Measurements from ENCODE around the gene CBARP. TPM values are rescaled to one million over a fixed set of nuclear protein-coding genes. Genes with fewer than 3 reads are reported as not detected.
A peak's percentile ranks its signal among the peaks of the same experiment; 100 is the strongest.

The CBARP gene
- total and polyA plus RNA-seq, 9 of the 15 experiments (the other 6 are each of a cell fraction or from before 2014, with no cell fraction given) = 0.03 to 8.9 (median 1.2) TPM; not detected in 1

GRCh38 chr19:1274081-1274851, 36.5 kb upstream of the CBARP start (continued):
- TF ChIP-seq TCFL5 (CRISPR knock-in tag; conservative IDR thresholded peaks at IDR 0.05) (no peak), LCOR (CRISPR knock-in tag; IDR thresholded peaks at IDR 0.05) (no peak), BDP1 (IDR thresholded peaks at IDR 0.05; ENCODE audit: insufficient read depth, insufficient read length) (no peak), EZH2 (IDR thresholded peaks at IDR 0.05; ENCODE audit: borderline replicate concordance, low read depth, low read length) (no peak), MLX (CRISPR knock-in tag; conservative IDR thresholded peaks at IDR 0.05) (no peak), HNRNPUL1 (IDR thresholded peaks at IDR 0.05; ENCODE audit: low read length) (no peak), SIX5 (IDR thresholded peaks at IDR 0.05; ENCODE audit: borderline replicate concordance in 1 of 2, insufficient read depth in 1 of 2, low read depth in 1 of 2, low read length in 2 of 2) (no peak), MNT (conservative IDR thresholded peaks at IDR 0.05) (no peak; a peak in 1 of 4 replicates), TBL1XR1 (IDR thresholded peaks at IDR 0.05; ENCODE audit: low read length in 2 of 2) (no peak), ZNF551 (CRISPR knock-in tag; IDR thresholded peaks at IDR 0.05) (no peak), ATF7 (IDR thresholded peaks at IDR 0.05) (no peak), ILF3 (IDR thresholded peaks at IDR 0.05; ENCODE audit: borderline replicate concordance) (0 out of 2 replicates have a peak, but pooled peaks have one; percentile 34), HIVEP1 (CRISPR knock-in tag; IDR thresholded peaks at IDR 0.05) (no peak), PTRF (tag; IDR thresholded peaks at IDR 0.05) (no peak), ZBTB17 (CRISPR knock-in tag; IDR thresholded peaks at IDR 0.05) (no peak), SNIP1 (IDR thresholded peaks at IDR 0.05; ENCODE audit: low read depth) (no peak), SAFB2 (IDR thresholded peaks at IDR 0.05; ENCODE audit: borderline replicate concordance, low read depth, low read length, severe bottlenecking) (no peak), CSDE1 (IDR thresholded peaks at IDR 0.05) (no peak), RB1 (IDR thresholded peaks at IDR 0.05; ENCODE audit: low read depth) (no peak), TAF1 (IDR thresholded peaks at IDR 0.05; ENCODE audit: control insufficient read depth, extremely low read depth, insufficient read depth, low read length, severe bottlenecking) (peak; percentile 25), NFRKB (IDR thresholded peaks at IDR 0.05; ENCODE audit: low read depth) (no peak), SRSF3 (IDR thresholded peaks at IDR 0.05; ENCODE audit: insufficient read depth, low read length) (no peak), ZNF586 (CRISPR knock-in tag; conservative IDR thresholded peaks at IDR 0.05) (no peak), THRAP3 (IDR thresholded peaks at IDR 0.05; ENCODE audit: borderline replicate concordance) (no peak)
- TF ChIP-seq, protein P1, sequence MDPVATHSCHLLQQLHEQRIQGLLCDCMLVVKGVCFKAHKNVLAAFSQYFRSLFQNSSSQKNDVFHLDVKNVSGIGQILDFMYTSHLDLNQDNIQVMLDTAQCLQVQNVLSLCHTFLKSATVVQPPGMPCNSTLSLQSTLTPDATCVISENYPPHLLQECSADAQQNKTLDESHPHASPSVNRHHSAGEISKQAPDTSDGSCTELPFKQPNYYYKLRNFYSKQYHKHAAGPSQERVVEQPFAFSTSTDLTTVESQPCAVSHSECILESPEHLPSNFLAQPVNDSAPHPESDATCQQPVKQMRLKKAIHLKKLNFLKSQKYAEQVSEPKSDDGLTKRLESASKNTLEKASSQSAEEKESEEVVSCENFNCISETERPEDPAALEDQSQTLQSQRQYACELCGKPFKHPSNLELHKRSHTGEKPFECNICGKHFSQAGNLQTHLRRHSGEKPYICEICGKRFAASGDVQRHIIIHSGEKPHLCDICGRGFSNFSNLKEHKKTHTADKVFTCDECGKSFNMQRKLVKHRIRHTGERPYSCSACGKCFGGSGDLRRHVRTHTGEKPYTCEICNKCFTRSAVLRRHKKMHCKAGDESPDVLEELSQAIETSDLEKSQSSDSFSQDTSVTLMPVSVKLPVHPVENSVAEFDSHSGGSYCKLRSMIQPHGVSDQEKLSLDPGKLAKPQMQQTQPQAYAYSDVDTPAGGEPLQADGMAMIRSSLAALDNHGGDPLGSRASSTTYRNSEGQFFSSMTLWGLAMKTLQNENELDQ (CRISPR knock-in tag; IDR thresholded peaks at IDR 0.05; ENCODE audit: borderline replicate concordance) = no peak

All from K562 (cell line).